Colon (tissue), 2 donors: Measurements from ENCODE around the gene ARHGAP33.
"Not testable (repeated sequence)": the region's sequence is repeated elsewhere in the genome, so short reads cannot be mapped to it uniquely, and the experiment has no call there.

Experiments
- FAIRE-seq: peaks from 2 replicates; lab custom pipeline; 2012; peaks lifted over from hg19 to GRCh38; lab: Jason Lieb, UNC
- donor health status: control.
- donor health status: control.

ARHGAP33 gene

DNA sequence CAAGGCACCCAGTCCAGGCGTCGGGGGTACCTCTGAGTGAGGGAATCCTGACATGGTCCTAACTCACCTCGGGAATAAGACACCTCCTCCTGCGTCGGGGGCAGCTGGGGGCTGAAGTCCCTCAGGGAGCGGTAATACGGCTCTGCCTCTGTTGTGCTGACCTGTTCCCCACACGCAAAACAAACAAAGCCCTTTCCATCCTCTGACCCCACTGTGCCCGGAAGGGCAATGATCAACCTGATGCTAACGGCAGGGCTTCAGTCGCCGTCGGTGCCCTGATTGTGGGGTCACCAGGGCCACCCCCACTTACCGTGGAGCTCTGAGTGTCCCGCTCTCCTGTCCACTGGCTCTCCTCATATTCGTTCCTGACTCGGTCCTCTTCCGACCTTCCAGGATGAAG, 55.6 kb downstream of the ARHGAP33 start:
- FAIRE-seq: no peak

DNA sequence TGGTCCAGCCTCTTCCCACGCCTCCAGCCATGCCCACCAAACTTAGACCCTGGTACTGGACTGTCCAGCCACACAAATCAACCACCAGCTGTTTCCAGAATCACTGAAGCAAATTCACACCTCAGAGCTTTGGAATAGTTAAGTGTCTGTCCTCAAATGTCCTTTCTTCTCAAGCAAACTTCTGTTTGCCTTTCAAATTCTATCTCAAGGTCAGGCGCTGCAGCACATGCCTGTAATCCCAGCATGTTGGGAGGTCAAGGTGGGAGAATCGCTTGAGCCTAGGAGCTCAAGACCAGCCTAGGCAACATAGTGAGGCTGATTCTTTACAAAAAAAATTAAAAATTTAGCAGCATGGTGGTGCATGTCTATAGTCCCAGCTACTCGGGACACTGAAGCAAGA, 56.7 kb downstream of the ARHGAP33 start:
- no peak for FAIRE-seq

DNA sequence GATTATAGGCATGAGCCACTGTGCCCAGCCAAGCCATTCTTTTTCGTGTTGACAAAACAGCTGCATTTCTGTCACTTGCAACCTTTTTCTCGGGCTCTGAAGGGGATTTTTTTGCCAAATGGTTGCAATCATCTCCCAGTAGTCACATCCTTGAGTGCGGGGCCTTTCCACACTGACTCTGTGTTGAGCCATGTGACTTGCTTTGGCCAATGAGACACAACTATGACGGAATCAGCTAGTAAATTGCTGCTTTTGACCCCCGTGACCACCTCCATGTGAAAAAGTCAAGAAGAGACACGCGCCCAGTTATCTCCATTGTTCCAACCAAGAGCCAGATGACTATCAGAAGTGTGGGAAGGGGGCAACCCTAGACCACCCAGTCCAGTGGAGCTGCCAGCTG, 58.6 kb downstream of the ARHGAP33 start:
- no peak for FAIRE-seq

DNA sequence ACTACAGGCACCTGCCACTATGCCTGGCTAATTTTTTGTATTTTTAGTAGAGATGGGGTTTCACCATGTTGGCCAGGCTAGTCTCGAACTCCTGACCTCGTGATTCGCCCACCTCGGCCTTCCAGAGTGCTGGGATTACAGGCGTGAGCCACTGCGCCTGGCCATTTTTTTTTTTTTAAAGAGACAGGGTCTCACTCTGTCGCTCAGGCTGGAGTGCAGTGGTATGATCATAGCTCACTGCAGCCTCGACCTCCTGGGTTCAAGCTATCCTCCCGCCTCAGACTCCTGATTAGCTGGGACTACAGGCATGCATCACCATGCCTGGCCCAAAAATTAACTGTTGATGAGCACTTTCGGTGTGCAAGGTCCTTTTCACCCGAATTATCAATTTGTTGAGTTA, 60.7 kb downstream of the ARHGAP33 start:
- FAIRE-seq: not testable (repeated sequence)
